Tibial nerve (tissue), 3 donors: ENCODE measurements around the gene ARHGAP26.

Experiments
- CTCF ChIP-seq, 5 experiments: fragments of 200-600 bp in 3 of 5; fragments of 450-650 bp in 2 of 5; sonication (generic) in 3 of 5; IDR thresholded peaks; one replicate each; pipeline ENCODE4 v1.5.1; 2016 to 2019; ENCODE audit warnings: antibody characterized with exemption in 5 of 5, mild to moderate bottlenecking in 3 of 5, moderate library complexity in 2 of 5
- POLR2A ChIP-seq, 2 donors: fragments of 450-650 bp; IDR thresholded peaks; one replicate each; pipeline ENCODE4 v1.6.1; 2017; ENCODE audit warnings: antibody characterized with exemption in 2 of 2, mild to moderate bottlenecking in 2 of 2, moderate library complexity in 2 of 2

GRCh38 chr5:142886956-142887355, 116.8 kb downstream of the ARHGAP26 start:
- TF ChIP-seq CTCF (IDR thresholded peaks at IDR 0.05) (no peak), POLR2A (IDR thresholded peaks at IDR 0.05) (no peak)
